GM12892 (cell line): Measurements from ENCODE around the gene CELF2.

Experiments used
- POLR2A ChIP-seq: IDR thresholded peaks from 2 replicates; pipeline ENCODE4 v1.6.1; 2011; ENCODE audit warnings: low read depth, low read length, control low read depth
- POLR2AphosphoS5 ChIP-seq: IDR thresholded peaks from 2 replicates; pipeline ENCODE4 v1.6.1; 2011; ENCODE audit warnings: low read depth, low read length, control low read depth

GRCh38 chr10:10993785-10994184 is 23.9 kb upstream of the CELF2 start:
- TF ChIP-seq POLR2AphosphoS5 (no peak), POLR2A (no peak)
